HG02840 (cell line): ENCODE results near the gene WDR4.
"Not testable (repeated sequence)": the region's sequence is repeated elsewhere in the genome, so short reads cannot be mapped to it uniquely, and the experiment has no call there.

Source experiments
- ATAC-seq: cut with Tn5 transposase; IDR thresholded peaks from one replicate; pipeline ENCODE4 v1.9.1; 2021; ENCODE audit warnings: mild to moderate bottlenecking, moderate library complexity, moderate number of reproducible peaks; ENCODE audit not compliant: unreplicated experiment, low FRiP score

Gene WDR4

GRCh38 chr21:42820616-42821465, 58.5 kb downstream of the WDR4 start:
- no peak for ATAC-seq

GRCh38 chr21:42819861-42820615, 59.3 kb downstream of the WDR4 start:
- ATAC-seq = no peak

GRCh38 chr21:42818328-42818749, 61.0 kb downstream of the WDR4 start:
- ATAC-seq = no peak

- ATAC-seq = no peak
Measured at GRCh38 chr21:42815217-42815616, 64.1 kb downstream of the WDR4 start.

GRCh38 chr21:42812528-42813241, 66.7 kb downstream of the WDR4 start:
- not testable (repeated sequence) for ATAC-seq

GRCh38 chr21:42811960-42812359, 67.4 kb downstream of the WDR4 start:
- no peak for ATAC-seq

- ATAC-seq = no peak
Measured at GRCh38 chr21:42809577-42810475, 69.5 kb downstream of the WDR4 start.

- ATAC-seq = no peak
Measured at GRCh38 chr21:42809171-42809570, 70.2 kb downstream of the WDR4 start.

- ATAC-seq = no peak
Measured at GRCh38 chr21:42807938-42808613, 71.3 kb downstream of the WDR4 start.

GRCh38 chr21:42807293-42807895, 71.9 kb downstream of the WDR4 start:
- ATAC-seq = not testable (repeated sequence)

GRCh38 chr21:42806509-42807140, 72.7 kb downstream of the WDR4 start:
- ATAC-seq = no peak

- ATAC-seq = not testable (repeated sequence)
Measured at GRCh38 chr21:42801616-42802015, 77.7 kb downstream of the WDR4 start.

GRCh38 chr21:42799948-42800347, 79.4 kb downstream of the WDR4 start:
- no peak for ATAC-seq

GRCh38 chr21:42799516-42799915, 79.8 kb downstream of the WDR4 start:
- no peak for ATAC-seq
